NCI-H460 (cell line): Measurements from ENCODE around the gene PPM1H. TPM values are rescaled to one million over a fixed set of nuclear protein-coding genes. Genes with fewer than 3 reads are reported as not detected.
"Not testable (repeated sequence)": the region's sequence is repeated elsewhere in the genome, so short reads cannot be mapped to it uniquely, and the experiment has no call there.

Source experiments
- DNase-seq: peaks from one replicate; pipeline ENCODE4 v3.0.0-alpha.2; 2016; ENCODE audit warnings: low read depth; ENCODE audit errors: extremely low read depth
- total RNA-seq: library from RNA; depleted of rRNA; stranded (reverse); fragments of >200 nt; shearing (Covaris generic); gene quantifications from 2 replicates; pipeline ENCODE4 v1.2.3, GENCODE V29; 2014

The PPM1H gene
- total RNA-seq, 1 experiment from 2014 or later: 5.2 TPM

- no peak for DNase-seq
Observed at GRCh38 chr12:62911286-62911685, 23.7 kb downstream of the PPM1H start.

DNA sequence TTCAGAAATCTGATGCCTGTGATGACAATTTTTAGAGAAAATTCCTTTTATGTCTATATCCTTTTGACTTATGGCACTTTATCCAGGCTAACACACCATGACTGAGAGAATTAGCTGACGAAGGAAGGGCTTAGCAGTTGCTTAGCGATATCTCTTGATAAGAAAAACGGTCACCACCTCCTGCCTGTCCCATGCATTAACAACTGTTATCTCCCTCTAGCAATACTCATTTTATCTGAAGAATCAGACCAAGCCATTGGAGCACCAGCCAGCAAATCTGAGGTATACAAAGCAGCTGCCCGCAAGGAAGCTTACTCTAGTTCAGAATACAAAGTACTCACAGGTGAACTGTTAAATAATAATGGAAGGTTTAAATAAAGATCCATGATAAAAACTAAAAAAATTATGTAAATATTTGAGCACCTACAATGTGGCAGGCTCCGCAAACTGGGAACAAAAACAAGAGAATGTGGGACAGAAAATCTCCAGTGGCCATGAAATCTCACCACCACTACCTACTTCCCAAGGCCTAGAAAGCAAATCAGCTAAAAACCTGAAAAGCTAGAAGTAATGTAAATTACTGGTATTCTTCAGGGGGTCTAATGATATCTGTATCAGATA, 24.3 kb downstream of the PPM1H start:
- DNase-seq: no peak

GRCh38 chr12:62909340-62909739, 25.6 kb downstream of the PPM1H start:
- DNase-seq: no peak

DNA sequence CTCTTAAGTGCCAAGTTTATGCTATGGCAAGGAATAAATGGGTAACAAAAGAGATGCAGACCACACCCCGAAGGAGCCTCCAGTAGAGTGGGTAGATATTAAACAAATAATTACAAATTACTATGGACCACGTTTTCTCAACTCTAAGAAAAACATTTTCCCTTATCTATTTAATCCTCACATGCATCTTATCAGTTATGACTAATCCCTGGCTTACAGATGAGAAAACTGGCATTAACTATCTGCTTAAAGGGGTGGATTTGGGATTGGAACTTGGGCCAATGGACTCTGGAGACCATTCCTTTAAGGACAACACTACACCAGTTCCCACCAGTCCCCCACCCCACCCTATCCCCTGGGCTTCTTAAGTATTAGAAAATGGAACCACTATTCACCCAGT, 26.3 kb downstream of the PPM1H start:
- no peak for DNase-seq

GRCh38 chr12:62907561-62907960, 27.4 kb downstream of the PPM1H start:
- no peak for DNase-seq

DNA sequence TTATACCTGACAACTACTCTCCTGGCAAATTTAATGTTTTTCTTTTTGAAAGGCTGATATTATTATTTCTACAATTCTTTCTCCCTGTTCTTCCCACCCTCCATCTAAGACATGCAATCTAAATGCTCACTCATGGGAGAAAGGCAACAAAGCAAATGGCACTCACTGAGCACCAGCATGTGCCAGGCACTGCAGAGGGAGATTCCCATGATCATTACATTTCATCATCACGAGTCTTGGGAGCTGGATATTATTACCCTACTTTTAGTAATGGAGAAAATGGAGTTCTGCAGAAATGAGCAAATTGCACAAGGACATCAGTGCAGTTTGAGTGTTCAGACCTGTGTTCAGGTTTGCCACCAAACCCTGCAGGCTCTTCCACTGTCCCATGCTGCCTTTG, 27.9 kb downstream of the PPM1H start:
- DNase-seq: no peak

DNA sequence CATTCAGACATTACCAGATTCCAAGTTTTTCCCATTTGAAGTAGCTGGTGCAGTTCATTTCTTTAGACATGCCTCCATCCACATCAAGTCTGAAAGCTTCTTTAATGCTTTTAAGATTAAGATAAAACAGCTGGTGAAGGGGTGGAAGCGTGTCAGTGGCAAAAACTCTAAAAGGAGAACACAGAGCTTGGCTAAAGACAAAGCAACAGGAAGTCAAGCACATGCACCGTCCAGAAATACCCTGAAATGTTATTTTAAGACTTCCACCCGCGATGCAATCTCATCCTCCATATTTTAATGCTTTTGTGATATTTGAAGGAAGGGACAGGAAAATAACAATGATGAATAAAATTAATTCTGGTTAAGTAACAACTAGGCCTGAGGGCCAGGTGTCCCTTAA, 31.8 kb downstream of the PPM1H start:
- no peak for DNase-seq

- DNase-seq: no peak
Observed at GRCh38 chr12:62900686-62901272, 34.2 kb downstream of the PPM1H start.

DNA sequence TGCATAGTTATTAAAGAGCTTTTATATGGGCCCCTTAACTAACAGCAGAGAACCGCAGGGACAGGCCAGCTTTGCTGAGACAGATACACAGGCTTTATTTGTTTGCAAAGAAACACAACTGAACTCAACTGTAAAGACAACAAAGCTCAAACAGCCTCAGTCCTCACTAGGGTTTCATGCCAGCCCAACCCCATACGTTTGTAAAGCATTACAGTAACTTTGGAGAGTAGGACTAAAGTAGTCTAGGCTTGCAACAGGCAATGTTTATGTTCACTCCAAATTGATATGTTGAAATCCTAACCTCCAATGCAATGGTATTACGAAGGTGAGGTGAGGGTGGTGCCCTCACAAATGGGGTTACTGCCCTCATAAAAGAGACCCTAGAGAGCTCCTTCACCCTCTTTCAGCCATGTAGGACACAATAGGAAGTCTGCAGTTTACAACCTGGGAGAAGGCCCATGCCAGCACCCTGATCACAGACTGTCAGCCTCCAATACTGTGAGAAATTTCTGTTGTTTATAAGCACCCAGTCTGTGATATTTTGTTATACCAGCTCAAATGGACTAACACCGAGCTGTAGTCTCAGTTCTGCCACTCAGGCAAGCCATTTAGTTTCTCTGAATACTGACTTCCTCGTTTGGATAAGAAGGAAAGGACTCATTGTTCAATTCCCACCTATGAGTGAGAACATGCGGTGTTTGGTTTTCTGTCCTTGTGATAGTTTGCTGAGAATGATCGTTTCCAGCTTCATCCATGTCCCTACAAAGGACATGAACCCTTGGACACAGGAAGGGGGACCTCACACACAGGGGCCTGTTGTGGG, 35.2 kb downstream of the PPM1H start:
- no peak for DNase-seq

DNA sequence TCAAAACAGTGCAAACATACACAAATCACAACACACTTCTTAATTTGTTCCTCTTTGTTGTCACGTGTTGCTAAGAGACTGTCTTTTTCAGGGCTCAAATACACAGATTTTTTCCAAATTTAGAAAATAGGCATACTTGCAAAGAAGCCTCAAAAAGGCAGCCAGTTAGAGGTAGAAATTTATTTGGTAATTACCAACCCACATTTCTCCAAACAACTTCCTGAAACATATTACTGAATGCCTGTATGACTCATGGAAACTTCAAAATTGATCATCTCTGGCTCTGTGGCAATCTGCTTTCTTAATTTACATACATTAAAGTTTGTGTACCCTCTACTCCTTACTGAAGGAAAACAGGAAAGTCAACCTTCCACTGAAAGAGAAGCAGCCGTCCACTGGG, 36.4 kb downstream of the PPM1H start:
- no peak for DNase-seq

DNA sequence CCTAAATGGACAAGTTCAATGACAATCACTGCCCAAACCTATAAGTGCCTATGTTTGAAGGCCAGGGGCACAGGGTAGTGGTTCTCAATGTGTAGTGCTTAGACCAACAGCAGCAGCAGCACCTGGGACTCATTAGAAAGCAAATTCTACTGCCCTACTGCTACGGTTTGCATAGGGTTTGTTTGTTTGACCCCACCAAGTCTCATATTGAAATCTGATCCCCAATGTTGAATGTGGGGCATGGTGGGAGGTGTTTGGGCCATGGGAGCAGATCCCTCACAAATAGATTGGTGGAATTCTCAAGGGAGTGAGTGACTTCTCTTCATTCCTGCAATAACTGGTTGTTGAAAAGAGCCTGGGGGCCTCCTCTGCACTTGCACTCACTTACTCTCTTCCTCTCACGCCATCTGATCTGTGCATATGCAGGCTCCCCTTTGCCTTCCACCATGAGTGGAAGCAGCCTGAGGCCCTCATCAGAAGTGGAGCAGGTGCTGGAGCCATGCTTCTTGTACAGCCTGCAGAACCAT, 39.5 kb downstream of the PPM1H start:
- DNase-seq: no peak

DNA sequence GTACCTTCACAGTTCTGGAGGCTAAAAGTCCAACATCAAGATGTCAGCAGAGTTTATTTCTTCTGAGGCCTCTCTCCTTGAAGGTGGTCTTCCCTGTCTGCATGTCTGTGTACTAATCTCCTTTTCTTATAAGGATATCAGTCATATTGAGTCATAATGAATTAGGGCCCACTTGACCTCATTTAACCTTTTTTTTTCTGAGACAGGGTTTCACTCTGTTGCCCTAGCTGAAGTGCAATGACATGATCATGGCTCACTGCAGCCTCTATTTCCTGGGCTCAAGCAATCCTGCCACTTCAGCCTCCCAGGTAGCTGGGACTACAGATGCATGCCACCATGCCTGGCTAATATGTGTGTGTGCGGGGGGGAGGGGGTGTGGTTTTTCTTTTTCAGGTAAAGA, 41.7 kb downstream of the PPM1H start:
- DNase-seq: no peak

DNA sequence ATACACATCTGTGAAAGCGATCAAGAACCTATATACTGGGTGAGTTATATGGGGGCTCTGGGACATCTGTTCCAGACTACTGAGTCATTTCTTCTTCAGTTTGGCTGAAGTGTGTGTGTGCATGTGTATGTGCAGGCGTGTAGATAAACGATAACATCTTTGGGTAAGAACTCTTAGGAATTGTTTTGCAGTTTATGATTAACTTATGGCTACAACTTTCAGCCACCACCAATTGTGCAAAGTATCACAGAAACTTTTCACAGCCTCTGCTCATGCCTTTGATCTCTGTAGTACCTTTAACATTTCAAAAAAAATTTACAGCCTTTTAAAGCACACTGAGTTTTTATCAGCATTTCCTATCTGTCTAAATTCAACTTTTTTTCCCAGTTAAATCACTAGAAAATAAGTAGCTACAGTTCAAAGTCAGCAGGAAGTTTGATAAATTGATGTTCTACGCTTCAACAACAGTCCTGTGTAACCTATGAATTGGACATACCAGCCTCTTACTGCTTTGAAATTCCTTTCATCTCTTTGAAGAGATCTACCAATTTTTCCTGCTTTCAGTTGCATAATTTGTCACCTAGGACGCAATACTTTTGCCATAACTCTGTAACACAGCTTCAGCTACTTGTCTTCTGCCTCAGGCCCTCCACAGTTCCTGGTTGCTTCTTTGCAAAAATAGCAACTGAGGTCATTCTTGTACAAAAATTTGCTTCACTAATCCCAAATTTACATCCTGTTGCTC, 43.0 kb downstream of the PPM1H start:
- no peak for DNase-seq

DNA sequence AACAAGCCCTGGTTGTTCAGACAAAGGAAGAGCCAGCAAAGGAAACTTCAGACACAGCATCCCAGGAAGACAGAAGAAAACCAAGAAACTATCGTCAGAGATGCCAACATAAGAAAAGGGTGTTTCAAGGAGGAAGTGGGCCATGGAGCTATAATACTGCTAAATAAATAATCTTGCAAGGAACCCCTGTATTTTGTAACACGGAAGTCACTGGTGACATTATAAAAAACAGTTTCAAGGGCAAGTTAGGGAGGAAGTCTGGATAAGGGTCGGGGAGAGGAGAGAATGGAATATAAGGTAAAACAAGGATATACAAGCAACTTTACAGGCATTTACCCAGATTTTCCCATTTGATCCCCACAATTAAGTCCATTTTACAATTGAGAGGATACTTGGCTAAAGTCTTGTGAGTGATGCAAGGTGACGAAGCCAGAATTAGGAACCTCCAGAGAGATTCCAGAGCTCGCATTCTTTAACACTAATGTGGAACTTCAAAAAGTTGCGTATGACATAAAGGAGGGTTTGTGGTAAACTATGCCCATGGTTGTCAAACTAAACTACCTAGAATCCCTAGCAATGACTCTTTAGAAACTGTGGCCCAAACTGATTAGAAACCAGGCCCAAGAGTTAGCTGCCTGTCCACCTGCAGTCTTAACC, 46.4 kb downstream of the PPM1H start:
- DNase-seq: no peak

DNA sequence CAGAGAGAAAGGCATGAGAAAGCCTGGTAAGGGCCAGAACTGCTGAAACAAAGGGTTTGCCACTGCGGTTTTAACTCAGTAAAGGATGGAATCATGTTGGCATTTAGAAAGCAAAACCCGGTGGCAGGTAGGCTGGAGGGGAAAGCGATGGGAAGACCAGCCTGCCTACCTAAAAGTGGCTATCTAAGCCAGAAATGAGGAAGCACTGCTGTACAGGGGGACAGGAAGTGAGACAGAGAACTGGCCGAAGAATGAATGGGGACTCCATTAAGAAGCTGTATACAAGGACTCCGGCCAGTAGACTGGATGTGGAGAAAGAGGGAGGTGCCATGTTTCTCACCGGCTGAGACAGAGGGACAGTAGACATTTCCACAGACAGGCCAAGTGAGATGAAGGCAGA, 48.2 kb downstream of the PPM1H start:
- no peak for DNase-seq

GRCh38 chr12:62885242-62885641, 49.7 kb downstream of the PPM1H start:
- no peak for DNase-seq

DNA sequence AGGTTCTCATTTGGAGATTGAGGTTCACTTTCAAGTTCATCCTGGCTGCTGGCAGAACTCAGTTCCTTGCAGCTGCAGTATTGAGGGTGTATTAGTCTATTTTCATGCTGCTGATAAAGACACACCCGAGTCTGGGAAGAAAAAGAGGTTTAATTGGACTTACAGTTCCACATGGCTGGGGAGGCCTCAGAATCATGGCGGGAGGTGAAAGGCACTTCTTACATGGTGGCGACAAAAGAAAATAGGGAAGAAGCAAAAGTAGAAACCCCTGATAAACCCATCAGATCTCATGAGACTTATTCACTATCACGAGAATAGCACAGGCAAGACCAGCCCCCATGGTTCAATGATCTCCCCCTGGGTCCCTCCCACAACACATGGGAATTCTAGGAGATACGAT, 50.1 kb downstream of the PPM1H start:
- DNase-seq: not testable (repeated sequence)

- DNase-seq: no peak
Observed at GRCh38 chr12:62882696-62883095, 52.3 kb downstream of the PPM1H start.

DNA sequence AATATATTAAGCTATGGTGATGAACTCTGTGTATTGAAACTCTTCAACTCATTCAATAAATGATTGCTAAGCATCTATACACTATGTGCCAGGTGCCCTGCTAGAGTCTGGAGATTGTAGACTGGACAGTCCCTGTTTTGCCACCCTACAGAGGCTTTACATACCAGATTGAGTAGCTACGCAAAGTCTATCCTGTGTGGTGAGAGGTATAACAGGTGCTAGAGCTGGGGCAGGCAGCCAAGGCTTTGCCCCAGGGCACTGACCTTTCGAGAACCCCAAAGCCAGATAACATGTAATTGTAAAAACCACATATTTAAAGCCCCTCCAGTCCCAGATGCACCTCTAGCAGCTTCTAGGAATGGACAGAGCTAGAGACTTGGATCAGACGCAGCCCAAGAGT, 52.8 kb downstream of the PPM1H start:
- DNase-seq: no peak

DNA sequence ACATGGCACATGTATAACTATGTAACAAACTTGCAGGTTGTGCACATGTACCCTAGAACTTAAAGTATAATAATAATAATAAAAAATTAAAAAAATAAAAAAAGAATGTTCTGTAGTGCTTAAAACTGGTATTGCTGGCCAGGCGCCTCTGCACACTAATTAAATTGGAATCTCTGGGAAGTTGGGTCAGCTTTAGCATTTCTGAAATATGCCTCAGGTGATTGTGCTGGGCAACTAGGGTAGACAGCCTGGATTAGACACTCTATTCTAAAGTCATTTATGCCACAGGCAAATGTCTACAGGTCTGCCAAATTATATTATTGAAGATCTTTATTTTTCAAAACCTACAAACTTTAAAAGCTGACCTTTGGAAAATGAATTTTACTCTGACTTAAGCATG, 55.3 kb downstream of the PPM1H start:
- no peak for DNase-seq

DNA sequence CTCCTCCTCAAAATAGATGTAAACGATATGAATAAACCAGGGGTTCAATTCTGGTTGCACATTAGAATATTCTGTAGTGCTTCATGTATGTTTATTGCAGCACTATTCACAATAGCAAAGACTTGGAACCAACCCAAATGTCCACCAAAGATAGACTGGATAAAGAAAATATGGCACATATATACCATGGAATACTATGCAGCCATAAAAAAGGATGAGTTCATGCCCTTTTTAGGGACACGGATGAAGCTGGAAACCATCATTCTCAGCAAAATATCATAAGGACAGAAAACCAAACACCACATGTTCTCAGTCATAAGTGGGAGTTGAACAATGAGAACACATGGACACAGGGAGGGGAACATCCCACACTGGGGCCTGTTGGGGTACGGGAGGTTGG, 55.7 kb downstream of the PPM1H start:
- not testable (repeated sequence) for DNase-seq
